Measurements from ENCODE around the gene RHBDL1.

The RHBDL1 gene

GRCh38 chr16:702341-702740 is 26.9 kb downstream of the RHBDL1 start:
- ATAC-seq (ENCODE audit: insufficient read depth, low read depth) (no peak), DNase-seq (no peak)
- TF ChIP-seq EZH2 (IDR thresholded peaks at IDR 0.05; ENCODE audit: borderline replicate concordance, low read depth, low read length, severe bottlenecking) (no peak), CTCF (IDR thresholded peaks at IDR 0.05; ENCODE audit: borderline replicate concordance, extremely low read depth, low read length, poor library complexity, severe bottlenecking) (no peak)
- H3K9ac ChIP-seq (ENCODE audit: low read depth, low read length): no peak overlapping the region
- no peak overlapping the region for H3K4me2 ChIP-seq (ENCODE audit: insufficient read depth, low read length)
- H3K36me3 ChIP-seq (ENCODE audit: insufficient read depth, low read length): no peaks in the 10 kb centered on the region
- no peak overlapping the region for H3K4me3 ChIP-seq (ENCODE audit: low read depth in 1 of 2, low read length in 2 of 2)
- H3K9me3 ChIP-seq (ENCODE audit: insufficient read depth, low read length, severe bottlenecking): no peaks in the 10 kb centered on the region
- H2AFZ ChIP-seq (ENCODE audit: low read depth, low read length): no peak overlapping the region
- H3K79me2 ChIP-seq (ENCODE audit: insufficient read depth, low read length): no peaks in the 10 kb centered on the region
- H3K4me1 ChIP-seq (ENCODE audit: insufficient read depth, low read length): no peaks in the 10 kb centered on the region
- no peaks in the 10 kb centered on the region for H3K27me3 ChIP-seq (ENCODE audit: insufficient read depth, low read length, poor library complexity)
- H4K20me1 ChIP-seq (ENCODE audit: insufficient read depth, low read length): peaks cover 5% of the 10 kb centered on the region
- no peak overlapping the region for H3K27ac ChIP-seq (ENCODE audit: low read length)

- no peak for TF ChIP-seq EZH2 (IDR thresholded peaks at IDR 0.05; ENCODE audit: borderline replicate concordance, low read depth, low read length, severe bottlenecking)
- no peak for TF ChIP-seq CTCF (IDR thresholded peaks at IDR 0.05; ENCODE audit: borderline replicate concordance, extremely low read depth, low read length, poor library complexity, severe bottlenecking)
- no peak overlapping the region for H3K4me3 ChIP-seq (ENCODE audit: low read depth in 1 of 2, low read length in 2 of 2)
- no peak overlapping the region for H2AFZ ChIP-seq (ENCODE audit: low read depth, low read length)
- H3K36me3 ChIP-seq (ENCODE audit: insufficient read depth, low read length): no peaks in the 10 kb centered on the region
- no peaks in the 10 kb centered on the region for H3K27me3 ChIP-seq (ENCODE audit: insufficient read depth, low read length, poor library complexity)
- DNase-seq (no peak), ATAC-seq (ENCODE audit: insufficient read depth, low read depth) (no peak)
- H3K4me2 ChIP-seq (ENCODE audit: insufficient read depth, low read length): no peak overlapping the region
- H3K4me1 ChIP-seq (ENCODE audit: insufficient read depth, low read length): no peaks in the 10 kb centered on the region
- no peaks in the 10 kb centered on the region for H3K79me2 ChIP-seq (ENCODE audit: insufficient read depth, low read length)
- H3K9me3 ChIP-seq (ENCODE audit: insufficient read depth, low read length, severe bottlenecking): no peaks in the 10 kb centered on the region
- H4K20me1 ChIP-seq (ENCODE audit: insufficient read depth, low read length): peaks cover 8% of the 10 kb centered on the region
- no peak overlapping the region for H3K27ac ChIP-seq (ENCODE audit: low read length)
- no peak overlapping the region for H3K9ac ChIP-seq (ENCODE audit: low read depth, low read length)
Observed at GRCh38 chr16:703406-703805, 27.9 kb downstream of the RHBDL1 start.

- TF ChIP-seq CTCF (IDR thresholded peaks at IDR 0.05; ENCODE audit: borderline replicate concordance, extremely low read depth, low read length, poor library complexity, severe bottlenecking): no peak
- no peak for TF ChIP-seq EZH2 (IDR thresholded peaks at IDR 0.05; ENCODE audit: borderline replicate concordance, low read depth, low read length, severe bottlenecking)
- Histone ChIP-seq H3K9me3 (ENCODE audit: insufficient read depth, low read length, severe bottlenecking) (no peaks in the 10 kb centered on the region), H3K4me2 (ENCODE audit: insufficient read depth, low read length) (no peak overlapping the region), H3K79me2 (ENCODE audit: insufficient read depth, low read length) (no peaks in the 10 kb centered on the region), H3K36me3 (ENCODE audit: insufficient read depth, low read length) (no peaks in the 10 kb centered on the region), H2AFZ (ENCODE audit: low read depth, low read length) (no peak overlapping the region), H3K27me3 (ENCODE audit: insufficient read depth, low read length, poor library complexity) (no peaks in the 10 kb centered on the region), H3K27ac (ENCODE audit: low read length) (no peak overlapping the region), H3K4me3 (ENCODE audit: low read depth in 1 of 2, low read length in 2 of 2) (no peak overlapping the region), H3K9ac (ENCODE audit: low read depth, low read length) (no peak overlapping the region), H4K20me1 (ENCODE audit: insufficient read depth, low read length) (peaks cover 10% of the 10 kb centered on the region), H3K4me1 (ENCODE audit: insufficient read depth, low read length) (no peaks in the 10 kb centered on the region)
- no peak for DNase-seq
- ATAC-seq (ENCODE audit: insufficient read depth, low read depth): no peak
Observed at GRCh38 chr16:704047-704446, 28.6 kb downstream of the RHBDL1 start.
